Right hindlimb (tissue), 1 donor: Measurements from ENCODE around the gene OVCA2.

Source experiments
- DNase-seq: peaks from one replicate; pipeline ENCODE4 v3.0.0-alpha.2; 2018

The OVCA2 gene

GRCh38 chr17:2055292-2056205 is 13.7 kb downstream of the OVCA2 start:
- DNase-seq: peak; percentile 71

GRCh38 chr17:2056206-2057174 is 14.7 kb downstream of the OVCA2 start:
- DNase-seq: peak; percentile 48

- DNase-seq: peak; percentile 55
These were observed 15.4 kb downstream of the OVCA2 start for GRCh38 chr17:2057175-2057759.

- DNase-seq: peak; percentile 45
These were observed 16.2 kb downstream of the OVCA2 start for GRCh38 chr17:2057760-2058585.

- peak; percentile 72 for DNase-seq
These were observed 17.0 kb downstream of the OVCA2 start for GRCh38 chr17:2058586-2059546.

GRCh38 chr17:2059547-2060384 is 17.9 kb downstream of the OVCA2 start:
- DNase-seq: no peak

GRCh38 chr17:2060385-2060658 is 18.5 kb downstream of the OVCA2 start:
- DNase-seq: no peak

GRCh38 chr17:2060681-2061440 is 19.0 kb downstream of the OVCA2 start:
- DNase-seq: no peak

- no peak for DNase-seq
These were observed 19.7 kb downstream of the OVCA2 start for GRCh38 chr17:2061441-2061958.

- DNase-seq: peak; percentile 76
These were observed 20.9 kb downstream of the OVCA2 start for GRCh38 chr17:2062571-2063183.

GRCh38 chr17:2063261-2064146 is 21.7 kb downstream of the OVCA2 start:
- peak; percentile 51 for DNase-seq

GRCh38 chr17:2064147-2064489 is 22.3 kb downstream of the OVCA2 start:
- no peak for DNase-seq

GRCh38 chr17:2064520-2064971 is 22.7 kb downstream of the OVCA2 start:
- peak; percentile 44 for DNase-seq

GRCh38 chr17:2064980-2065785 is 23.4 kb downstream of the OVCA2 start:
- DNase-seq: peak; percentile 74

- peak; percentile 37 for DNase-seq
These were observed 24.2 kb downstream of the OVCA2 start for GRCh38 chr17:2065949-2066400.

- no peak for DNase-seq
These were observed 25.3 kb downstream of the OVCA2 start for GRCh38 chr17:2067048-2067561.
